ENCODE data around the gene RANBP1.
"Not testable (repeated sequence)": the region's sequence is repeated elsewhere in the genome, so short reads cannot be mapped to it uniquely, and the experiment has no call there.

RANBP1 gene

DNA sequence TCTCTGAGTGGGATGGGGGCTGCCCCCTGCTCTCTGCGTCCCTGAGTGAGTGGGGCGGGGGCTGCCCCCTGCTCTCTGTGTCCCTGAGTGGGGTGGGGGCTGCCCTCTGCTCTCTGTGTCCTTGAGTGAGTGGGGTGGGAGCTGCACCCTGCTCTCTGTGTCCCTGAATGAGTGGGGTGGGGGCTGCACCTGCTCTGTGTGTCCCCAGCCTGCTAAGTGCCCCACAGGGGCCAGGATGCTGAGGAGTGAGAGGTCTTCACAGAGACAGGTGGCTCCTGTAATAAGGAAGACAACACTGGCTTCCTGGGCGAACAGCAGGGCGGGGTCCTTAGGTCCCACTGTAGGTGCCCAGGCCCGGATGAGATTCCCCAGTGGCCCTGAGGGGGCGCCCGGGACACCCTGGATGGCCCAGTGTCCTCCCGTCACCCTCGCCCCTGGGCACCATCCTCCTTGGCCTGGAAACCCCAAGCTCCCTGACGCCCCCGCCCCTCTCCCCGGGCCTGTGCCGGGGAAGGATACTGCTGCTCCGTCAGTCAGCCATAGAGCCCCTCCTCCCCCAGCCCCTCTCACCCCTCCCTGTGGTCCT is 38.8 kb downstream of the RANBP1 start:
- no peak for DNase-seq

DNA sequence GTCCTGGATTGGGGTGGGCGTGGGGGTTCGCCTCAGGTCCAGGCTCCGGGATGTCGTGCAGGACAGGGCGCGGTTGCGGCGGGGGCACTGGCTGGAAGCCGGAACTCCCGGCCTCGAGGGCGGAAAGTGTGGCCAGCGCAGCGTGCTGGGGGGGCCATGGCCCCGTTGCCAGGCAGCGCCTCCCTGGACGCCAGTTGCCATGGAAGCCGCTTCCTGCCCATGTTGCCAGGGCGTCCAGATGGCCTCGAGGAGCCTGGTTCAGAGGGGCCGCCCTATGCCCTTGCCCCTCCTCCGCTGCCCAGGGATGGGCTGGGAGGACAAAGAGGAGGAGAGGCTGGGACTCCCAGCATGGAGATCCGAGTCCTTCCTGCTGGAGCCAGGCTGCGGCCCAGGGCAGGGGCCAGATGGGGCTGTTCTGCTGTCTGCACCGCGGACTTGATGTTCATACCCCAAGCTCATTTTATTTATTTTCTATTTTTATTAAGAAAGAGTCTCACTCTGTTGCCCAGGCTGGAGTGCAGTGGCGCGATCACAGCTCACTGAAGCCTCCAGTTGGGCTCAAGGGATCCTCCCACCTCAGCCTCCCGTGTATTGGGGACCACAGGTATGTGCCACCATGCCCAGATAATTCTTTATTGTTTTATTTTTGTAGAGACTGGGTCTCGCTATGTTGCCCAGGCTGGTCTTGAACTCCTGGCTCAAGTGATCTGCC is 39.6 kb downstream of the RANBP1 start:
- peak in 1 of 2 donors; percentile 20 for DNase-seq

DNA sequence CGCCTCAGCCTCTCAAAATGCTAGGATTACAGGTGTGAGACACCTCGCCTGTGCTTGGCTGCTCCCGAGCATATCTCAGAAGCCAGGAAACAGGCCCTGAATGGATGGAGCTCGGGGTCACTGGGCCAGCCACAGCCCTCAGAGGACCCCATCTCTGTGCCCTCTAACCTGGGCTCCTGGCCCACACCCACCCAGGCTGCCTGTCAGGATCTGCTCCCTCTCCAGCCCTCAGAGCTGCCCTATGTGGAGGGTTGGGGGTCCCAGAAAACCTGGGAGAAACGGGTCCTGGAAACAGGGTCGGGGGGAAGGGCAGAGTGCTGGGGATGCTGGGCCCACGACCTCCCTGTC is 40.1 kb downstream of the RANBP1 start:
- no peak for DNase-seq

DNA sequence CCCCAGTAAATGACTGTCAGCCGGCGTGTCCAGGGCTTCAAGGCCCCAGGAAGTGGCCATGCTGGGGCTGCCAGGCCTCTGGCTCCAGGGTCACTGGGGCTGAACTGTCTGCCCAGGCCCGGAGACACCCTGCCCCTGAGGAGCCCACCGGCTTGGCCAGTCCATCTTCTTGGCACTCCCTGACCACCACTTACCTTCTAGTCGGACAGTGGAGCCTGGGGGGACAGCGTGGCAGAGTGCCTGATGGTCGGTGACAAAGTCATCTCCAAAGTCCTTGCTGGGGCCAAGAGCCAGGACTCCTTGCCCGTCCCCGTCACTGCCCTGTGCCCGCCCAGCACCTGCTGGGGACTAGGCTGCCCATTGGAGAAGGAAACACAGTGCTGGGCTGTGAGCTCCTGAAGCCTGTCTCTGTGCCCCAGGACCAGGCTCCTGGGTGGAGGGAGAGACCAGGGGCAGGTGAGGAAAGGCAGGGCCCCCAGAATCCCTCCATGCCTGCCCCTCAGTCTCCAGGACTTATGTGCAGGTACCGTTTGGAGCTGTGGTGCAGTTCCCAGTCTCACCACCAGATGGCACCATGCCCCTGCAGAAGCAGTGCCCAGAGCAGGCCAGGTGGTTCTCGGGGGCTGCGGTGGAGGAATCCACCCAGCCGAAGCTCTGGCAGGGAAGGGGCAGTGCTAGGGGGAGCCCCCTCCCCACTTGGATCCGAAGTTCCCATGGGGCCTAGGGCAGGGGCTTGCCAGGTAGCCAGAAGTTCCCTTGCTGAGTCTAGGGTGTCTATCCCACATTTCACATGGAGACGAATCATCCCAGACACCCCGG is 40.9 kb downstream of the RANBP1 start:
- DNase-seq = peak; percentile 85 to 89

DNA sequence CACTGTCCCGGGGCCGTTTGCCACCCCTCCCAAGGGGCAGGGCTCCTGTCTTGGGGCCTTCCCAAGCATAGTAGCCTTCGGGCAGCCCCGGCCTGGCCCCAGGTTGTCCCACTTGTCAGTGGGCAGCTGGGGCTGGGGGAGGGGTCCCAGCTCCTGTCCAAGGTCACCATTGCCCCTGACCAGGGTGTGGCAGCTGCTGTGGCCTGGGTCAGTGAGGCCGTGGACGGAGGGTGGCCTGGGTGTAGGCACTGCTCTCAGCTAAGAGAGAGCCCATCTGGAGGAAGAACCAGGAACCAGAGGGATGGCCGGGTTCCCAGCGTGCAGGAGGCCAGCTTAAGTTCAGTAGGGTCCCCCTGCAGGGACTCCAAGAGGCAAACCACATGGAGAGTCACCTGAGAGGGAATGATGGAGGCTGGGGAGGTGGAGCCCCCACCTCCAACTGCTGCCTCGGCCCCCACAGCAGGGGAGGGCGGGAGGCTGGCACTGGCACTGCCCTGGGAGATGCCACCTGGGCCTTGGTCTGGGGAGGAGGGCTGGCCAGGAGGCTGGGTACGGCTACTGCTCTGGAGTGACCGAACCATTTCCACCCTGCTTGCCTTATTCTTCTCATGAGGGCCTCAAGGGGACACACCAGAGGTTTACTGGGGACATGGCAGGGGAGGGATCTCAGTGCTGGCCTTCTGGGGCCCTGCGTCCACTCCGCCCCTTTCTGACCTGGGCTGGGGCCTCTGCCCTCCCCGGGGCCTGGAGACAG is 41.7 kb downstream of the RANBP1 start:
- DNase-seq = no peak

DNA sequence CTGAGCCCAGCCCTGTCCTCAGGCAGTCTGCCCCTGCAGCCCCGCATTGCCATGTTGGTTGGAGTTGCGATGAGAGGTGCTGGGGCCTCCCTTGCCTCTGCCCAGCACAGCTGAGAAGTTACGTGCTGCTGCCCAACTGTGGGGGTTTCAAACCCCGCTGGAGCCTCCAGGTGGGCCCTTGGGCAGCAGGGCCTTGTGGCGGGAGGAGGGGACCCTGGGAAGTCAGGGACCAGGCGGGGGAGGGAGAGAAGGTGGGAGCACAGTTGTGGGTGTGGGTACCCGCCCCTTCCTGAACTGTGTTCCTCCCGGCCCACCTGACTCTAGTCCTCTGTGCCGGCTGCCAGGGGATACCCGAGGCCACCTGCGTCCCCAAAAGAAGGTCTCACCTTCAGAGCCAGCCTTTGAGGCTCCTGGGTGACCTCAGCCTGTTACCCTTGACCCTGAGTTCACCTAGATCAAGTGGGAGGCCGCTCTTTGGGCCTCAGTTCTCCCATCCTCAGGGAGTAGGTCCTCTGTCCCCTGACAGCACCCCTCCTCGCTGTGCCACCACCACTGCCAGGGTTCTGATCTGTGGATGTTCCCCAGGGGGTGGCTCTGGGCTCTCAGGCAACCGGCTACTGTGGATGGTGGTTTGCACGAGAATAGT is 42.6 kb downstream of the RANBP1 start:
- no peak for DNase-seq

DNA sequence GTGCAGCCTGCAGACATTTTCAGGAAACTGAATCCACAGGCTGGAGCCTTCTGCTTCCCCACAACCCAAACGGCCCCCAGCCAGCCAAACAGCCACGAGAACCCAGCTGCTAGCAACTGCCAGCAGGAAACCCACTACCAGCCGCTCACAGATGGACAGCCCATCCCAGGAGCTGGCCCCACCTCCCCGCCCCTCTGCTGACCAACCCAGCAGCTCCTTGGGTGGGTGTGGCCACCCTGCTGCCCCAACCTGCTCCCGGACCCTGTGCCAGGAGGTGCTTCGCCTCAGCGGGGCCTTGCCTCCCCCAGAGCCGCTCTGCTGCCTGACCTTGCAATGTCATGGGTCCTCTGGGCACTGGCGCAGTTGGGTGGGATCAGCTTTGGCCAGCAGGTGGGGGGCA is 43.2 kb downstream of the RANBP1 start:
- DNase-seq = no peak

DNA sequence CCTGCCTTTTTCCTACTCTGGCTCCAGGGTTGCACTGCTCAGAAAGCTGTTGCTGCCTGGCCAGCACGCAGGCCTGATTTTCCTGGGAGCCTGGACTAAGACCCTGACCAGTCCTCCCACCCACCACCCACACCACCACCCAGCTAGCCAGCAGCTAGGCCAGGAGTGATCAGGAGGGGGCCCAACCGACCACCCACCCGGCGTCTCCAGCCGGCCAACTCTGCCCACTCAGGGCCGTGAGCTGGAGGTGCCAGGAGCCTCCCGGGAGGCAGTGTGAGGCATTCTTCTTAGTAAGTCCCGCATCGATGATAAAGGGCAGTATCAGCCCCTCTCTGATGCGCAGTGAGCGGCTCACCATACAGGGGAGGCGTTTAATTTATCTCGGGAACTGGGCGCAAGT is 43.6 kb downstream of the RANBP1 start:
- not testable (repeated sequence) for DNase-seq

DNA sequence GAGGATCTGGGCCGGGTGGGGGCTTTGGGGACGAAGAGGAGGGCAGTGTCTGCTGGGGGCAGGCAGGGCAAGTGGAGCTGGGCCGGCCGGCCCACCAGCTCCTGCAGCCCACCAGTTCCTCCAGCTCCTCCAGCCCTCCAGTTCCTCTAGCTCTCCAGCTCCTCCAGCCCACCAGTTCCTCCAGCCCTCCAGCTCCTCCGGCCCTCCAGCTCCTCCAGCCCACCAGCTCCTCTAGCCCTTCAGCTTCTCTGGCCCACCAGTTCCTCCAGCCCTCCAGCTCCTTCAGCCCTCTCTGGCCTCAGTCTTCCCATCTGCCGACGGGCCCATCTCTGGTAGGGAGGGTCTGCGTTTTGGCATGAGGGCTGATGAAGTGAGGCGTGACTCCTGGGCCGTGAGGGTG is 44.1 kb downstream of the RANBP1 start:
- no peak for DNase-seq

DNA sequence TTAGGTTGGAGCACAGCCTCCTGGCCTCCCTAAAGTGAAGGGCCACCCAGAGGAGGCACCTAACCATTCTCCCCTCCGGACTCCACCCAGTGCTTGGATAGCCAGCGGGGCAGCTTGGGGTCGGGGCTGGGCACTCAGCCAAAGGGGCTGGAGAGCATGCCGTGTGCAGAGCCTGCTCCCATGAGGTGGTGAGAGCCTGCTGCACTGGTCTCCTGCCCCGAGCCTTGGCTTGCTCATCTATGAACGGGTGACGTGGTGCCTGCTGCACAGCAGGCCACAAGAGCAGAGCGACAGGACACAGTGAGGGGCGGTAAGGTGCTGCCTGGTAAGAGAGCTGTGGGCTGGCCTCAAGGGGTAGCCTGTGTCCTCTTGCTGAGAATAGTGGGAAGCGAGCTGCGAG is 49.0 kb downstream of the RANBP1 start:
- no peak for DNase-seq

DNA sequence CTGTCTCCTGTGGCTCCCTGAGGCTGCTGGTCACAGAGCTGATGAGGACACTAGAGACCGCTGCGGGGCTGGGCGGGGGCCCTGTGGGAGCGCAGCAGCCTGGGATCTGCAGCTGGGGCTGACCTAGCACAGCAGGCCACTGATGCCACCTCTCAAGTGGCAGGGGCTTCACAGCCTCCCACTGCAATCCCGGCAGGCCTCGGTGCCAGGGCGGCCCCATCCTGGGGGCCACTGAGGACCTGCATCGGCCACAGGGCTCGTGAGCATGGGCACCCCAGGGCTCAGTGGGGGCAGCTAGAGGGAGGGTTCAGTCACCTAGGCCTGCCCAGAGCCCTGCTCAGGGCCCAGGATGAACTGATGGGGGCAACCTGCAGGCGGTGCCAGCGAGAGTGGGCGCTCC is 49.5 kb downstream of the RANBP1 start:
- DNase-seq = no peak

DNA sequence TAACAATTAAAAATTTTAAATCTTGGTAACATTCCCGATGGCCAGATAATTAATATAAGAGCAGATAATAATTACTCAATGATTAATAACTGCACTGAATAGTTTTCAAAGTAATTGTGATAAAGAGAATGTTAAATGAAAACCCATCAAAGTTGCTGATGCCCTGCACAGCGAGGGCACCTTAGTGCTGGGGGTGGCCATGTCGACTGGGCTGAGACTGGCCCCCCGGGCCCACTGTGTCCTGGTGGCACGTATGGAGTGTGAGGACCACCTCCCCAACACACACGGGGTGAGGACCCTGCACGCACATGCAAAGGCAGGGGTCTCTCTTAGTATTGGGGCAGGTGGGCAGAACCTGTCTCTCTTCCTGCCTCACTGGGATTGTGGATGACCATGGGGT is 50.0 kb downstream of the RANBP1 start:
- DNase-seq = no peak

DNA sequence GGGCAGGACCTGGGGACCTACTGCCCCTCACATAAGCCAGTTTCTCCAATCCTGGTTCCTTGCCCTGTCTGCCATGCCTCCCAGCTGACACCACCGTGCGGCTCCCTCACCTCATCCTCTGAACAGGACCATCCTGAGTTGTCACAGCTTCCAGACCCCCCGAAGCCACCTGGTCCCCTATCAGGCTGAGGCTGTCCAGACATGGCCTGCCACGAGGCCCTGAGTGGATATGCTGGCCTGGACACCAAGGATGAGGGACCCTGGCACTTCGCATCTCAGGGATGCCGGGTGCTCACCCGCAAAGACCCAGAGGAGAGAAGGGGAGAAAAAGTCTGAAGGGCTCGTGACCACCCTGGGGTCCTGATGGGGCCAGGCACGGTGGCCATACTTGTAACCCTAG is 50.8 kb downstream of the RANBP1 start:
- DNase-seq = no peak

DNA sequence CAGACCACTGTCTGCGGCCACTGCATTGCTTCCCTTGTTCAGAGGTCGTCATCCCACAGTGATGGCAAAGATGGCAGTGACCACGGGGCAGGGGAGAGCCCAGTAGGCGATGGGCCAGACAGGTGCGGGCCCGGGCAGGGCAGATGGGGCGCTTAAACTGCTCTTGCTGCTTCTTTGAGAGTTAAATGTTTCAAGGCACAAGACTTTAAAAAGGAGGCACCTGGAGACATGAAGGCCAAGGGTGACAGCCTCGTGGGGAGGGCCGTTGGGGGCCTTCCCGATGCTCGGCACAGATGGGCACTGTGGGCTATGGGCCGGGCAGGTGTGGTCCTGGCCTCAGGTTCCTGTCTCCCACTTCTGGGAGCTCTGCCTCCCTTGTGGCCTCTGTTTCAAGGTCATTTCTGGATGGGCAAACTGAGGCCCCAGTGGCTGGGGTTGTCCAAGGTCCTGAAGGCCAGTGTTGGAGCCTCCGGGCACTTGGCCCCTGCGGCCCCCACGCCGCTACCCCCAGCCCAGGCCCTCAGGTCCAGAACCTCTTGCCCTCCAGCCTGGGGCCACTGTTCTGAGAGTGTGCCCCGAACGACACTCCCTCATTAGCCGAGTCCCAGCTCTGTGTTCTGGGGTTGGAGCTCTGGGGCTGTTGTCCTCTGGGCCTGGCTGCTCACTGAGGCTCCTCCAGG is 51.9 kb downstream of the RANBP1 start:
- DNase-seq = no peak

DNA sequence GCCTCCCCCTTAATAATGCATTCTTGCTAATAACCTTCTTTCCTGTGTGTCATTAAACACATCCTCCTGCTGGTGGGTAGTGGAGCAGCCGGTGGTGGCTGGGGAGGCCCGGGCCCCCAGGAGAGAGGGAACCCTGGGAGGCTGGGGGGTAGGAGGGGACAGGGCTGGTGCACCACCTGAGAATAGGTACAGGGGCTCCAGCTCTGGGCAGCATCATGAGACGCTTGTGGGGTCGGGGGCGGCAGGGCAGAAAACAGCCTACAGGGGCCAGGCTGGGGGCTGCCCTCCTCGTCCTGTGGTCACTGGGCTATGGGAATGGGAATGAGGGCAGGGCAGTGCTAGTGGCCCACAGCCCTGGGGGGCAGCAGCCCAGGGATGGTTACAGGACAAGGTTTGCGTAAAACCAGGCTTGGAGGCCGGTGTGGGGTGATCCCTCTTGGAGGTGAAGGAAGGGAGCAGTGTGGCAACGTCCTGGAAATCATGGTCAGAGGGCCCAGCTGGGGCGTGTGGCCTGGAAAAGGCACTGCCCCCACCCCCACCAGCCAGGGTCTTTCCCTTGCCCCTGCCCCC is 53.4 kb downstream of the RANBP1 start:
- DNase-seq = no peak

DNA sequence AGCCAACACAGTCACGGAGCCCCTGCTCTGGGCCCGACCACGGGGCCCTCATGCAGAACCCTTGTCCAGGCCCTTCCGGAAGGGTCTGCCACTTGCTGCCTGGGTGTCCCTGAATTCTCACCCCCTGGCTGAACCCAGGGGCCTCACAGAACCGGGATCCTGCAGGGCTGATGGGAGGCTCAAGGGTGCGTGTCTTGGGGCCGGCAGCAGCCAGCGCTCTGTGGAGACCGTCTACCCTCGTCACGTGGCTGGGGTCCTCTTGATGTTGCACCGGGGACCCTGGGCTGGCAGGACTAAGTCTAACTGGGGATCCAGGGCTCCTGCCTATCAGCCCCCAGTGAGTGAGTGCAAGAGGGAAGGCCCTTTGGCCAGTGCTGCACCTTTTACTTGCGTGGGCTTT is 54.3 kb downstream of the RANBP1 start:
- DNase-seq = no peak

DNA sequence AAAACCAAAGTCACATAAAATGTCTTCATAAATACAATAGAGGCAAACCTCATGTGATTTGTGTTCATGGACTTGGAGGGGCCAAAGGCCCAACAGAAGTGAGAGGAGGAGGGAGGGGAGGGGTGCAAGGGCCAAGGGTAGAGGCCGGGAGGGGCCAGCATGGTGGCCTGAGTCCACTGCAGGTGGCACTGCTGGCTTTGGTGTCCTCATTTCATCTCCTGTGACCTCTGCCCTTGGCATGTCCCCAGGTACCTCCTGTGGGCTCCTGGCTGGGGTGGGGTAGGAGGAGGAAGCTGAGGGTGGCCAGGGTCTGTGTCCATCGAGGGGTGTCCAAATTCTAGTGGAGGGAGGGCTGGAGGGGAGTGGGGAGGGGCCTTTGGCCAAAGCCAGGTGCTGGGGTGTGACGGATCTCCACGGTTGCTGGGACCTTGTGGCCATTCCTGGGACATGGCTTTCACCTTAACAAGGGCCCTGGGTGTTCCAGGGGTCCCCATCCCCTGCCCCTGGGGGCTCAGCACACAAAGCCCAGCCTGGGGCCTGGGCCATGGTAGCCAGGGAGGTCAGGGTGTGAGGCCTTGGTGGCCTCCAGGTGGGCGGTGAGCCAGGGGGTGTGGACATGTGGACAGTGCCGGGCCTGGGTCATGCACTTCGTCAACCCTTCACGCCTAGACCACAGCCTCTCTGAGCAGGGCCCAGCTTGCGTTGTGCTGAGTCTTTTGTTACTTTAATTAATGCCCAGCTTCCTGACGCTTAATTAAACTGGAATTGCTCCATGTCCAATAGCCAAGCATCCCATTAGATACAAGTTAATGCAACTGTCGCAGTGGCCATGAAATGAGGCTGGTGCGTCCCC is 55.6 kb downstream of the RANBP1 start:
- DNase-seq = no peak

DNA sequence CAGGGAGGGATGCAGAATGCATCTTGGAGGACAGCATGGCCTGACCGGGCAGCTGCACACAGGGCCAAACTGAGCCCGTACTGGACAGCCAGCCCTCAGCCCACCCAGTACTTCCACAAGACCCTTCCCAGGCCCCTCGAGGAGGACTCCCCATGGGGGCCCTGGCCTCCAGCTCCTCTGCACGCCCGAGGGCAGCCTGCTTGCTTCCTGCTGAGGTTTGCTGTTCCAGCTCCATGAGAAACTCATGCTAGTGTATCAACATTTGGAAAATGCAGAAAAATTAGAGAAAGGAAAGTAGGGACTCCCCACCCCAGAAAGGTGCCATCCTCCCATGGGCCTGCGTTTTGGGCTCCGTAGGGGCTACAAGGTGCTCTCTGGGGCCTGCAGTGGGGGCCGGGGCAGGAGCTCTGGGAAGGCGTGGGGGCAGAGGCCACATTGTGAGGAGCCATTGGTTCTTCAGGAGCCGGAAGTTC is 56.3 kb downstream of the RANBP1 start:
- DNase-seq = no peak

DNA sequence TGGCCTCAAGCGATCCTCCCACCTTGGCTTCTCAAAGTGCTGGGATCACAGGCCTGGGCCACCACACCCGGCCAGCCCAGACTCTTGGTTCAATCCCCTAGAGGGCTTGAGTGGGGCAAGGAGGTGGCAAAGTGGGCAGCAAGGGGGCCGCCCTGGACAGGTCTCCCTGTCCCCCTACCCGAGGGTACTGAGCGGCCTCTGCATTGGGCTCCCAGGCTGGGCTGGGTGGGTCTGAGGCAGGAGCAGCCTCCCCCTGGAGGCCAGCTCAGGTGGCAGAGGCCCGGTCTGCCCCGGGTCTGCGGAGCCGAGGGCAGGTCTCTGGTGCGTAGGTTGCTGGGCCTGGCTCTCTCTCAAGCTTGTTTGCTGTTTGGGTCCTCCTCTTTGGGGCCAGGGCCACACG is 57.3 kb downstream of the RANBP1 start:
- no peak for DNase-seq

DNA sequence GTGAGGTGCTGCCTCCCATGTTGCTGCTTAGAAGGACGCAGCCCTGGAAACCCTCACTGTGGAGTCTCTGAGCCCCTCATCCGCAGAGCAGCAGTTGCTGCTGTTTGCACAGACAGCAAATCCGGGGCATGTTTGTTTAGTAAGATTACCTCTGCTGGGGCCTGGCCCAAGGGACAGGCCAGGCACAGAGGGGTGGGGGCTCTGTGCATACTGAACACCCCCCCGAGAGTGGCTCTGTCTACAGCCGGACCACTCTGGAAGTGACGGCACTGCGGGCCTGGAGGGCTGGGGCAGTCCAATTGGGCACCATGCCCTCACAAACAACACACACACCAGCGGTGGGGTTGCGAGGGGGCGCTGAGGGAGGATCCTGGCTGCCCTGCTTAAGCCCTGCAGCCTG is 57.9 kb downstream of the RANBP1 start:
- no peak for DNase-seq
